Panc1 (cell line): ENCODE results near the gene CAVIN2. TPM values are rescaled to one million over a fixed set of nuclear protein-coding genes. Genes with fewer than 3 reads are reported as not detected.

ENCODE experiments used
- ATAC-seq: fragments of 200-7000 bp; cut with Tn5 transposase; 2 replicates; pipeline ENCODE4 v1.9.1; 2020; ENCODE audit warnings: mild to moderate bottlenecking, moderate library complexity
- BruUV-seq: library from RNA; stranded (reverse); fragments of 400-500 nt; replicated peaks from 2 replicates; lab custom pipeline; 2021; lab: Mats Ljungman, UMichigan
- CTCF ChIA-PET: fragments of 300-600 bp; sonication (Branson Sonifier 250); formaldehyde crosslinking; loops from one replicate; lab custom pipeline; 2022; ENCODE audit warnings: antibody characterized with exemption; lab: Charles Lee
- POLR2A ChIA-PET: fragments of 300-600 bp; sonication (Branson Sonifier 250); formaldehyde crosslinking; loops from one replicate; lab custom pipeline; 2022; ENCODE audit warnings: antibody characterized with exemption; lab: Charles Lee
- DNase-seq: peaks from one replicate; pipeline ENCODE4 v3.0.0-alpha.2; 2010; ENCODE audit warnings: low read depth, low spot score
- H3K27ac ChIP-seq: 2 replicates; pipeline ENCODE4 v1.5.1; 2011; ENCODE audit warnings: mild to moderate bottlenecking, low read length, inconsistent platforms
- H3K27me3 ChIP-seq: fragments of 200-500 bp; sonication (Bioruptor generic); 2 replicates; pipeline ENCODE4 v1.6.0; 2014; ENCODE audit warnings: low read length, inconsistent platforms; ENCODE audit not compliant: control insufficient read depth, insufficient read depth
- H3K36me3 ChIP-seq: fragments of 200-500 bp; sonication (Bioruptor generic); 2 replicates; pipeline ENCODE4 v1.5.1; 2014; ENCODE audit warnings: inconsistent platforms, mild to moderate bottlenecking, low read length, moderate library complexity; ENCODE audit not compliant: control insufficient read depth, insufficient read depth
- H3K4me1 ChIP-seq: 2 replicates; pipeline ENCODE4 v1.5.1; 2011; ENCODE audit warnings: inconsistent platforms, mild to moderate bottlenecking, low read length, moderate library complexity; ENCODE audit not compliant: control insufficient read depth, insufficient read depth
- H3K4me3 ChIP-seq, 2 experiments: 2 replicates each; pipeline ENCODE4 v1.5.1; 2011 to 2012; ENCODE audit warnings: low read depth in 2 of 2, low read length in 2 of 2, mild to moderate bottlenecking in 2 of 2, inconsistent platforms in 1 of 2, moderate library complexity in 1 of 2
- H3K9me3 ChIP-seq: fragments of 200-500 bp; sonication (Bioruptor generic); 2 replicates; pipeline ENCODE4 v1.5.1; 2014; ENCODE audit warnings: low read depth, mild to moderate bottlenecking, inconsistent platforms, low read length, moderate library complexity; ENCODE audit not compliant: control insufficient read depth, insufficient read depth
- POLR2AphosphoS5 ChIP-seq: IDR thresholded peaks from 2 replicates; pipeline ENCODE4 v1.6.1; 2012; ENCODE audit warnings: mild to moderate bottlenecking, low read depth, low read length, moderate library complexity
- SIN3A ChIP-seq: IDR thresholded peaks from 2 replicates; pipeline ENCODE4 v1.6.1; 2012; ENCODE audit warnings: low read depth, mild to moderate bottlenecking, low read length, moderate library complexity, borderline replicate concordance; ENCODE audit not compliant: insufficient read depth
- TCF7L2 ChIP-seq: IDR thresholded peaks from 2 replicates; pipeline ENCODE4 v1.6.1; 2011; ENCODE audit warnings: mild to moderate bottlenecking, low read depth, low read length, inconsistent platforms
- in situ Hi-C: cut with HindIII; loops from 2 replicates; pipeline ENCODE4 v1.10.0; 2016; ENCODE audit warnings: low sequenced_read_pairs, low pct_unique_long_range_greater_than_20kb
- intact Hi-C: fragments of 100-400 bp; cut with micrococcal nuclease; formaldehyde crosslinking; loops from one replicate; pipeline ENCODE4 v1.10.0; 2022; ENCODE audit not compliant: unreplicated experiment
- total RNA-seq: library from RNA; stranded (reverse); gene quantifications from one replicate; pipeline ENCODE4 v1.2.1, GENCODE V29; 2021; ENCODE audit not compliant: unreplicated experiment
- TF ChIP-seq, protein P1 (sequence below): fragments of 450-650 bp; IDR thresholded peaks from 2 replicates; pipeline ENCODE4 v1.5.1; 2017; ENCODE audit warnings: mild to moderate bottlenecking
- TF ChIP-seq, protein P2 (sequence below), 2 experiments: IDR thresholded peaks; 2 replicates each; pipeline ENCODE4 v1.6.1; 2011 to 2012; ENCODE audit warnings: low read depth in 2 of 2, control low read depth in 1 of 2, low read length in 1 of 2, mild to moderate bottlenecking in 1 of 2, moderate library complexity in 1 of 2; ENCODE audit not compliant: insufficient read depth in 1 of 2

CAVIN2 gene
- total RNA-seq, 1 experiment from 2014 or later = 0.95 TPM

DNA sequence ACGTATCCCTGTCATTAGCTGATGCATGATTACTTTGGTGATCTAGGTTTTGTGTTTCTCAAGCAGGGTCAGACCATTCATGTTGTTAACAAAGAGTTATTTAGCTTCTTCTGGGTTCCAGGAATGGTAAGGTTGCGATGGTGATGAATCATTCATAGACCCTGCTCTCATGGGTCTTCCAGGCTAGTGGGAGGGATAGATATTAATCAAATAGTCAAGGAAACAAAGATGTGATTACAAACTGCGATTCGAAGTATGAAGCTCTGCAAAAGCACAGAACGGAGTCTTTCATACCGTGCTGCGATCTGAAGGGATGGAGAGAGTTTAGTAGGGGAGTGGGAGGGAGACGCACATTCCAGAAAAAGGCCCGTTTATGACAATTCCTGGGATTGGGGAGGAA, 42.1 kb downstream of the CAVIN2 start:
- Histone ChIP-seq H3K9me3 (no peaks in the 10 kb centered on the region), H3K27ac (no peak overlapping the region), H3K36me3 (no peaks in the 10 kb centered on the region), H3K27me3 (no peaks in the 10 kb centered on the region), H3K4me1 (no peaks in the 10 kb centered on the region), H3K4me3 (no peak overlapping the region)
- in situ Hi-C loops (no loop called here), intact Hi-C loops (loop anchor here (5.0 kb wide), 1 partner anchor 237 kb away; no protein-coding TSS in a partner anchor)
- DNase-seq = no peak
- POLR2A ChIA-PET = no interaction called here
- TF ChIP-seq, protein P1, sequence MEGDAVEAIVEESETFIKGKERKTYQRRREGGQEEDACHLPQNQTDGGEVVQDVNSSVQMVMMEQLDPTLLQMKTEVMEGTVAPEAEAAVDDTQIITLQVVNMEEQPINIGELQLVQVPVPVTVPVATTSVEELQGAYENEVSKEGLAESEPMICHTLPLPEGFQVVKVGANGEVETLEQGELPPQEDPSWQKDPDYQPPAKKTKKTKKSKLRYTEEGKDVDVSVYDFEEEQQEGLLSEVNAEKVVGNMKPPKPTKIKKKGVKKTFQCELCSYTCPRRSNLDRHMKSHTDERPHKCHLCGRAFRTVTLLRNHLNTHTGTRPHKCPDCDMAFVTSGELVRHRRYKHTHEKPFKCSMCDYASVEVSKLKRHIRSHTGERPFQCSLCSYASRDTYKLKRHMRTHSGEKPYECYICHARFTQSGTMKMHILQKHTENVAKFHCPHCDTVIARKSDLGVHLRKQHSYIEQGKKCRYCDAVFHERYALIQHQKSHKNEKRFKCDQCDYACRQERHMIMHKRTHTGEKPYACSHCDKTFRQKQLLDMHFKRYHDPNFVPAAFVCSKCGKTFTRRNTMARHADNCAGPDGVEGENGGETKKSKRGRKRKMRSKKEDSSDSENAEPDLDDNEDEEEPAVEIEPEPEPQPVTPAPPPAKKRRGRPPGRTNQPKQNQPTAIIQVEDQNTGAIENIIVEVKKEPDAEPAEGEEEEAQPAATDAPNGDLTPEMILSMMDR = no peak
- TF ChIP-seq, protein P2, sequence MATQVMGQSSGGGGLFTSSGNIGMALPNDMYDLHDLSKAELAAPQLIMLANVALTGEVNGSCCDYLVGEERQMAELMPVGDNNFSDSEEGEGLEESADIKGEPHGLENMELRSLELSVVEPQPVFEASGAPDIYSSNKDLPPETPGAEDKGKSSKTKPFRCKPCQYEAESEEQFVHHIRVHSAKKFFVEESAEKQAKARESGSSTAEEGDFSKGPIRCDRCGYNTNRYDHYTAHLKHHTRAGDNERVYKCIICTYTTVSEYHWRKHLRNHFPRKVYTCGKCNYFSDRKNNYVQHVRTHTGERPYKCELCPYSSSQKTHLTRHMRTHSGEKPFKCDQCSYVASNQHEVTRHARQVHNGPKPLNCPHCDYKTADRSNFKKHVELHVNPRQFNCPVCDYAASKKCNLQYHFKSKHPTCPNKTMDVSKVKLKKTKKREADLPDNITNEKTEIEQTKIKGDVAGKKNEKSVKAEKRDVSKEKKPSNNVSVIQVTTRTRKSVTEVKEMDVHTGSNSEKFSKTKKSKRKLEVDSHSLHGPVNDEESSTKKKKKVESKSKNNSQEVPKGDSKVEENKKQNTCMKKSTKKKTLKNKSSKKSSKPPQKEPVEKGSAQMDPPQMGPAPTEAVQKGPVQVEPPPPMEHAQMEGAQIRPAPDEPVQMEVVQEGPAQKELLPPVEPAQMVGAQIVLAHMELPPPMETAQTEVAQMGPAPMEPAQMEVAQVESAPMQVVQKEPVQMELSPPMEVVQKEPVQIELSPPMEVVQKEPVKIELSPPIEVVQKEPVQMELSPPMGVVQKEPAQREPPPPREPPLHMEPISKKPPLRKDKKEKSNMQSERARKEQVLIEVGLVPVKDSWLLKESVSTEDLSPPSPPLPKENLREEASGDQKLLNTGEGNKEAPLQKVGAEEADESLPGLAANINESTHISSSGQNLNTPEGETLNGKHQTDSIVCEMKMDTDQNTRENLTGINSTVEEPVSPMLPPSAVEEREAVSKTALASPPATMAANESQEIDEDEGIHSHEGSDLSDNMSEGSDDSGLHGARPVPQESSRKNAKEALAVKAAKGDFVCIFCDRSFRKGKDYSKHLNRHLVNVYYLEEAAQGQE (IDR thresholded peaks at IDR 0.05; ENCODE audit: insufficient read depth in 1 of 2, low read depth in 2 of 2, low read length in 1 of 2) = no peak
- TF ChIP-seq TCF7L2 (no peak), POLR2AphosphoS5 (no peak), SIN3A (no peak)
- BruUV-seq = no TSS peak
- ATAC-seq = no peak
- CTCF ChIA-PET = no interaction called here

DNA sequence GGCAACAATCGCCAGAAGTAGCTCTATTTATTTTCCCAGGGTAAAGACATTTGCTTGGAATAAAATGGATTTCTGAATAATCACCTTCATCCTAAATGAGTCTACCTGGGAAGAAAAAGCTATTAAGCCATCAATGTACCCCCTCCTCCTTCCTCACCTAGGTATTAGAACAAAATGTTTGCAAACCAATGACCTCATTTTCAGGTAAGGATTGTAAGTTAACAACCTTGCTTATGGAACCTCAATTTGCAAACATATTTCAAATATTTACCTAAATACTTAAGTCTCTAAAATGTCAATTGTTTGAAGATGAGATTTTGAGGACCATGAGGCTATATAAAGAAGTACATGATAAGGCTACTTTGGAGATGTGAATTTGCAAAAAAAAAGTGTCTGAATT, 43.9 kb downstream of the CAVIN2 start:
- ATAC-seq (no peak), DNase-seq (no peak)
- ChIA-PET POLR2A (no interaction called here), CTCF (no interaction called here)
- Histone ChIP-seq H3K9me3 (no peaks in the 10 kb centered on the region), H3K4me1 (no peaks in the 10 kb centered on the region), H3K27me3 (no peaks in the 10 kb centered on the region), H3K36me3 (no peaks in the 10 kb centered on the region), H3K4me3 (no peak overlapping the region), H3K27ac (no peak overlapping the region)
- TF ChIP-seq TCF7L2 = no peak
- TF ChIP-seq, protein P1 = no peak
- TF ChIP-seq, protein P2 (IDR thresholded peaks at IDR 0.05; ENCODE audit: insufficient read depth in 1 of 2, low read depth in 2 of 2, low read length in 1 of 2) = no peak
- no peak for TF ChIP-seq SIN3A
- TF ChIP-seq POLR2AphosphoS5 = no peak
- in situ Hi-C loops = no loop called here
- intact Hi-C loops = loop anchor here (5.0 kb wide), 1 partner anchor 236 kb away; no protein-coding TSS in a partner anchor
- BruUV-seq = no TSS peak
